Right lung (tissue), 10 donors: ENCODE results near the gene PCLAF. TPM values are rescaled to one million over a fixed set of nuclear protein-coding genes. Genes with fewer than 3 reads are reported as not detected.
"Not testable (repeated sequence)": the region's sequence is repeated elsewhere in the genome, so short reads cannot be mapped to it uniquely, and the experiment has no call there.

Experiments
- DNase-seq, 2 donors: peaks; one replicate each; pipeline ENCODE4 v3.0.0-alpha.2; 2013
- long read RNA-seq, 8 donors: transcript quantifications; one replicate each; lab custom pipeline, GENCODE V29; 2026
- polyA plus RNA-seq, 5 donors: library from polyadenylated mRNA; unstranded; fragments of 120-200 nt; gene quantifications; one replicate each; pipeline versions ENCODE4 v1.2.1 to v1.2.3, GENCODE V29; 2013; ENCODE audit warnings: inconsistent platforms in 1 of 5, low replicate concordance in 1 of 5; ENCODE audit not compliant: insufficient read length in 5 of 5, insufficient read depth in 1 of 5

The PCLAF gene
- polyA plus RNA-seq = 10 to 100 TPM; 25.5 to 93.4 (median 47.3) TPM
- long read RNA-seq, donor 1, transcript PCLAF-201 (4 exons, 2,194 nt) = major isoform, 59 of 76 reads
- long read RNA-seq, donor 1, transcript PCLAF-202 (3 exons, 911 nt) = minor isoform, 17 of 76 reads
- long read RNA-seq, donor 1, partial matches to known transcripts = 0 of 76 reads
- long read RNA-seq, donor 1, other reads (novel, unspliced or antisense) = 0 of 76 reads
- long read RNA-seq, donor 2, transcript PCLAF-202 (3 exons, 911 nt) = minor isoform, 24 of 64 reads
- long read RNA-seq, donor 2, transcript PCLAF-201 (4 exons, 2,194 nt) = major isoform, 40 of 64 reads
- long read RNA-seq, donor 2, partial matches to known transcripts = 0 of 64 reads
- long read RNA-seq, donor 2, other reads (novel, unspliced or antisense) = 0 of 64 reads
- long read RNA-seq, donor 3, transcript PCLAF-202 (3 exons, 911 nt) = minor isoform, 16 of 53 reads
- long read RNA-seq, donor 3, transcript PCLAF-201 (4 exons, 2,194 nt) = major isoform, 36 of 53 reads
- long read RNA-seq, donor 3, partial matches to known transcripts = 0 of 53 reads
- long read RNA-seq, donor 3, other reads (novel, unspliced or antisense) = 0 of 53 reads
- long read RNA-seq, donor 4, transcript PCLAF-201 (4 exons, 2,194 nt) = major isoform, 21 of 28 reads
- long read RNA-seq, donor 4, transcript PCLAF-202 (3 exons, 911 nt) = minor isoform, 7 of 28 reads
- long read RNA-seq, donor 4, partial matches to known transcripts = 0 of 28 reads
- long read RNA-seq, donor 4, other reads (novel, unspliced or antisense) = 0 of 28 reads
- long read RNA-seq, donor 5, transcript PCLAF-202 (3 exons, 911 nt) = minor isoform, 45 of 130 reads
- long read RNA-seq, donor 5, transcript PCLAF-201 (4 exons, 2,194 nt) = major isoform, 83 of 130 reads
- long read RNA-seq, donor 5, partial matches to known transcripts = 0 of 130 reads
- long read RNA-seq, donor 5, other reads (novel, unspliced or antisense) = 0 of 130 reads
- long read RNA-seq, donor 6, transcript PCLAF-201 (4 exons, 2,194 nt) = major isoform, 34 of 48 reads
- long read RNA-seq, donor 6, transcript PCLAF-202 (3 exons, 911 nt) = minor isoform, 13 of 48 reads
- long read RNA-seq, donor 6, partial matches to known transcripts = 0 of 48 reads
- long read RNA-seq, donor 6, other reads (novel, unspliced or antisense) = 0 of 48 reads
- long read RNA-seq, donor 7, transcript PCLAF-202 (3 exons, 911 nt) = minor isoform, 9 of 25 reads
- long read RNA-seq, donor 7, transcript PCLAF-201 (4 exons, 2,194 nt) = major isoform, 16 of 25 reads
- long read RNA-seq, donor 7, partial matches to known transcripts = 0 of 25 reads
- long read RNA-seq, donor 7, other reads (novel, unspliced or antisense) = 0 of 25 reads
- long read RNA-seq, donor 8, transcript PCLAF-201 (4 exons, 2,194 nt) = major isoform, 26 of 40 reads
- long read RNA-seq, donor 8, transcript PCLAF-202 (3 exons, 911 nt) = minor isoform, 14 of 40 reads
- long read RNA-seq, donor 8, partial matches to known transcripts = 0 of 40 reads
- long read RNA-seq, donor 8, other reads (novel, unspliced or antisense) = 0 of 40 reads

DNA sequence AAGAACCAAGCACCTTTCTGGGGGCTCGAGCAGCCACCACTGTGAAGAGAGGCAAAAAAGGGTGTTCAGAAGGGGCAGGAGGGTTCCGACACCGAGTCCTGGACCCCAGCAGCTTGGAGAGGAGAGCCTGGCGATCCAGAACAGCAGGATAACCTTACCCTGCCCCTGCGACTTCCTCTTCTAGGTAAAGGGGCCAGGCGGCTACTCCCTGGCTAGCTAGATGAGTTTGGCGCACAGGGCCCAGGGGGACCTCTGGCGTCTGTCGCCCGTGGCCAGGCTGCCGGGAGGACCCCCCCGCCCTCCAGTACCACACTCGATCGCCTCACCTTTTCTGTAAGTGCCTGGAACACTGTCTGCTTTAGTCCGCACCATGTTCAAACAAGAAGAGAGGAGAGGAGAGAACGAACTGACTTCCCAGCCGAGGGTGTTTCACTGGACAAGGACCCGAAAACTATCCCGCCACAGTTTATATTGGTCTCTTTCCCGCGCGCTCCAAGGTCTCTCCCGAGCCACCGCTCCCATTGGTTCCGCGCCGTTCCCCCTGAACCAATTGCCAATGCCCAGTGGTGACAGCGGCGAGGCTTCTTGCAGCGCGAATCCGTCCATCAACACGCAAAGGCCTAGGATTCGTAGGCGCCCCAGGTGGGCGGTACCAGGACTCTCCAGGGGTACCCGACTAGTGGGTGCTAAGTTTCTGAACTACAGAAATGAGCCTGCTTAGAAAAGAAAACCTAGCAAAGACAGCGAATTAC lies at the start of gene PCLAF:
Gene PCLAF (minus strand): TSS at position 442 of the 752 bp plus-strand sequence. CDS start 70 bp downstream, at position 372.
- peak; percentile 91 to 94 for DNase-seq

- DNase-seq = peak; percentile 84 to 87
Measured at GRCh38 chr15:64430000-64430735, 48.9 kb upstream of the PCLAF start.

- no peak for DNase-seq
Measured at GRCh38 chr15:64429448-64429847, 48.2 kb upstream of the PCLAF start.

DNA sequence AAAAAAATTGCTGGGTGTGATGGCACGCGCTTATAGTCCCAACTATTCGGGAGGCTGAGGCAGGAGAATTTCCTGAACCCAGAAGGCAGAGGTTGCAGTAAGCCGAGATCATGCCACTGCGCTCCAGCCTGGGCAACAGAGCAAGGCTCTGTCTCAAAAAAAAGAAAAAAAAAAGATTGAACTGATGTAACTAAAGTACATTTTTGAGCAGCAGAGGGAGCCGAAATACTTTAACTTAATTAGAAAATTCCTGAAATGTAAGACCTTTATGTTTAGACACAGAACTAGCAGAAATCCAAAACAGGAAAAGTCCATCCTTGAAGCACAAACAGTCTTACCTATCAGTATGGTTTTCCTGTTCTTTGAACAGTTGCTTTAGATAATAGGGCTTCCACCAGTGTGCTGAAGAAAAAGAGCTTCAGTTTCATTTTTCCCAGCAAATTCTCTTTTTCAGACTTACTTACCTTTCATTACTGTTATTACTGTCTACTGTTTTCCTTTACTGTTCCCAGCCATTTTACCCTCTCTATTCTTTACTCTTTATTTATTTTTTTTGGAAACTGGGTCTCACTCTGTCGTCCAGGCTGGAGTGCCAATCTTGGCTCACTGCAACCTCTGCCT lies 45.7 kb upstream of the PCLAF start:
- DNase-seq = peak; percentile 29 to 32

GRCh38 chr15:64425221-64425620 lies 44.0 kb upstream of the PCLAF start:
- DNase-seq = no peak

DNA sequence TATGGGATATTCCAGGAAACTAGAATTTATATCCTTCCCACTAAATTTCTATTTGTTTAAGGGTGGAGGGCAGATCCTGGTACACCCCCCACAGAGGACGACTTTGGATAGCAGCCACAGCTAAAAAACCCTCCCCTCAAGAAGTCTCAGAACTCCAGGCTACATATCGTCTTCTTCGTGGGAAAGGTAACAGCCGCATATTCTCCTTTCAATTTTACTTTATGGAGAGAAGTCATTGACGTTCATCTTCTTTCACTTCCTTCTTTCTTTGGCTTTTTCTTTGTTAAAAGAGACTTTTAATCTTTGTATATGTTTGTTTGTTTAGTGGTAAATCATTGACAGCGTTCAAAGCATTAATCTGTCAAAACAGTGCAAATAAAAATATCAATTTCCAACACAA lies 42.7 kb upstream of the PCLAF start:
- DNase-seq = no peak

DNA sequence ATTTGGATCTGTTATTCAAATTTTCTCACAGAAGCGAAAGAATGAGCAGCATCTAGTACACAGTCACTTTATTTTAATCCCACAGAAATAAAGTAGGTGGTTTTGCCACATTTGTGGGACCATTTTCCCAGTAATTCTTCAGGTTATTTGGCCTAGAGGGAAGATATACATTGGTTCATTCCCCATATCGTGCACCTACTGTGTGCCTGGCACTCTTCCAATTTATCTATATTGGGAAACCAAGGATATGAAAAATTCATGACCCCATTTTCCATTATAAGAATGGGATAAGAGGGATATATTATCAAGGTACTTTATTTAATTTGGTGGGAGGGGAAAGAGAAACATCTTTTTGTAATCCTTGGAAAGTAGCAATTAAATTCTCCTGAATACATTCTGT lies 41.5 kb upstream of the PCLAF start:
- DNase-seq = no peak

- DNase-seq = no peak
Measured at GRCh38 chr15:64412216-64412615, 31.0 kb upstream of the PCLAF start.

DNA sequence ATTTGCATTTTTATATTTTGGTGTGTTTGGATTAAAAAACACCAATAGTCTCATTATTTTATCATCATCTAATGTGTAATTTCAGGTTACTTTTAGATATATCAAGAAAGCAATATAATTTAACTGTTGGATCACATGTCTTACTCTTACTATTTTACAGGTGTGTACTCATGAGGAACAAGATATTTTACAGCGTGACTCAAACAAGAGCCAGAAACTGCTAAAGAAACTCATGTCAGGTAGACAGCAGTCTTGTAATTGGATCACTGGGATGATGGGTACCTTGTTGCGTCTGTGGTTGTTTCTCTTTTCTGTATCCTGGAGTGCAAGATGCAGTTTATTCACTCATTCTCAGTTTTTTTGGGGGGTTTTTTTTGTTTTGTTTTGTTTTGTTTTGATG lies 19.3 kb upstream of the PCLAF start:
- no peak for DNase-seq

- no peak for DNase-seq
Measured at GRCh38 chr15:64398575-64398974, 17.3 kb upstream of the PCLAF start.

DNA sequence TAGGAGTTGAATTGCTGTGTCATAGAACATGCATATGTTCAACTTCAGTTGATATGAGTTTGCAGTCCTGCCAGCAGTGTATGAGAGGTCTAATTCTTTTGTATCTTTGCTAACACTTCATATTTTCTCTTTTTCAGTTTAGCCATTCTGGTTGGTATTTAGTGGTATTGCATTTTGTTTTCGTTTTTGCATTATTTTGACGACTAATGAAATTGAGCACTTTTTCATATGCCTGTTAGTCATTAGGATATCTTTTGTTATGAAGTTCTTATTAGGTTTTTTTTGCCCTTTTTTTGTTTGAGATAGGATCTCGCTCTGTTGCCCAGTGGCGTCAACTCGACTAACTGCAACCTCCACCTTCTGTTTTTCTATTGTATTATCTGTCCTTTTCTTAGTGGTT lies 15.5 kb upstream of the PCLAF start:
- no peak for DNase-seq

GRCh38 chr15:64392471-64392870 lies 11.2 kb upstream of the PCLAF start:
- DNase-seq = not testable (repeated sequence)

- DNase-seq = no peak
Measured at GRCh38 chr15:64389036-64389435, 7.8 kb upstream of the PCLAF start.

GRCh38 chr15:64387562-64388168 lies 6.4 kb upstream of the PCLAF start, which contains the start of gene TRIP4:
TRIP4 (plus strand) TSS chr15:64387836; CDS start chr15:64387864, 28 bp downstream.
- peak; percentile 90 for DNase-seq

DNA sequence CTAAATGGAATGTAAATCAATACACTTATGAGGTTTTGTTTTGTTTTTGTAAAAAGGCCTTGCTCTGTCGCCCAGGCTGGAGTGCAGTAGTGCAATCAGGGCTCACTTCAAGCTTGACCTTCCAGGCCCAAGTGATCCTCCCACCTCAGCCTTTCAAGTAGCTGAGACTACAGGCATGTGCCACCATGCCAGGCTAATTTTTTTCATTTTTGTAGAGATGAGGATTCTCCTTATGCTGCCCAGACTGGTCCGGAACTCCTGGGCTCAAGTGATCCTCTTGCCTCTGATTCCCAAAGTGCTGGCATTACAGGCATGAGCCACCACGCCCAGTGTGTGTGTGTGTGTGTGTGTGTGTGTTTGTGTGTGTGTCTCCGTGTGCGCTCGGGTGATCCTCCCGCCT lies 5.0 kb upstream of the PCLAF start:
- DNase-seq = no peak

- DNase-seq = no peak
Measured at GRCh38 chr15:64383760-64384159, 2.5 kb upstream of the PCLAF start.

- DNase-seq = not testable (repeated sequence)
Measured at GRCh38 chr15:64380130-64380870, 941 bp downstream of the PCLAF start.
